ENCODE results near the gene RNF14.

DNA sequence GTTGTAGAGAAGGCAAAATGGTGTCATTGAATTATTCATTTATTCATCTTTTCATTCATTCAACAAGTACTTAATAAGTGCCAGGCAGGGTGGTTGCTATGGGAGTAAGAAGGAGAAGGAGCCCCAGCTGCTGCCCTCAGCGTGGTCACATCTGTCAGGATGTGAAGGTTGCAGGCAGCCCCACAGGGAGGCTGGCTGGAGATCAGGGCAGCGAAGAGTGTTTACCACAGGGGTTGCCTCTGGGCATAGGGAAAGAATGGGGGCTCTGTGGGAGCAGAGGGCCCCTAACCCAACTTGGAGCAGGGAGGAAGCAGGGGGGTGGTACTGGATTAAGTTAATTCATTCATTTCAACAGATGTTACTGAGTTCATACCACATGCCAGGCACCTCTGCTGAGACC is 16.9 kb upstream of the RNF14 start:
- no peak for TF ChIP-seq EP300 (IDR thresholded peaks at IDR 0.05)
- TF ChIP-seq, protein P1, sequence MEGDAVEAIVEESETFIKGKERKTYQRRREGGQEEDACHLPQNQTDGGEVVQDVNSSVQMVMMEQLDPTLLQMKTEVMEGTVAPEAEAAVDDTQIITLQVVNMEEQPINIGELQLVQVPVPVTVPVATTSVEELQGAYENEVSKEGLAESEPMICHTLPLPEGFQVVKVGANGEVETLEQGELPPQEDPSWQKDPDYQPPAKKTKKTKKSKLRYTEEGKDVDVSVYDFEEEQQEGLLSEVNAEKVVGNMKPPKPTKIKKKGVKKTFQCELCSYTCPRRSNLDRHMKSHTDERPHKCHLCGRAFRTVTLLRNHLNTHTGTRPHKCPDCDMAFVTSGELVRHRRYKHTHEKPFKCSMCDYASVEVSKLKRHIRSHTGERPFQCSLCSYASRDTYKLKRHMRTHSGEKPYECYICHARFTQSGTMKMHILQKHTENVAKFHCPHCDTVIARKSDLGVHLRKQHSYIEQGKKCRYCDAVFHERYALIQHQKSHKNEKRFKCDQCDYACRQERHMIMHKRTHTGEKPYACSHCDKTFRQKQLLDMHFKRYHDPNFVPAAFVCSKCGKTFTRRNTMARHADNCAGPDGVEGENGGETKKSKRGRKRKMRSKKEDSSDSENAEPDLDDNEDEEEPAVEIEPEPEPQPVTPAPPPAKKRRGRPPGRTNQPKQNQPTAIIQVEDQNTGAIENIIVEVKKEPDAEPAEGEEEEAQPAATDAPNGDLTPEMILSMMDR (IDR thresholded peaks at IDR 0.05) = no peak
- no peak for TF ChIP-seq POLR2AphosphoS5 (IDR thresholded peaks at IDR 0.05)
